Measurements from ENCODE around the gene KDM1B. TPM values are rescaled to one million over a fixed set of nuclear protein-coding genes. Genes with fewer than 3 reads are reported as not detected.
A peak's percentile ranks its signal among the peaks of the same experiment; 100 is the strongest.

KDM1B gene
- total RNA-seq, 1 experiment from 2014 or later: 47.2 TPM

DNA sequence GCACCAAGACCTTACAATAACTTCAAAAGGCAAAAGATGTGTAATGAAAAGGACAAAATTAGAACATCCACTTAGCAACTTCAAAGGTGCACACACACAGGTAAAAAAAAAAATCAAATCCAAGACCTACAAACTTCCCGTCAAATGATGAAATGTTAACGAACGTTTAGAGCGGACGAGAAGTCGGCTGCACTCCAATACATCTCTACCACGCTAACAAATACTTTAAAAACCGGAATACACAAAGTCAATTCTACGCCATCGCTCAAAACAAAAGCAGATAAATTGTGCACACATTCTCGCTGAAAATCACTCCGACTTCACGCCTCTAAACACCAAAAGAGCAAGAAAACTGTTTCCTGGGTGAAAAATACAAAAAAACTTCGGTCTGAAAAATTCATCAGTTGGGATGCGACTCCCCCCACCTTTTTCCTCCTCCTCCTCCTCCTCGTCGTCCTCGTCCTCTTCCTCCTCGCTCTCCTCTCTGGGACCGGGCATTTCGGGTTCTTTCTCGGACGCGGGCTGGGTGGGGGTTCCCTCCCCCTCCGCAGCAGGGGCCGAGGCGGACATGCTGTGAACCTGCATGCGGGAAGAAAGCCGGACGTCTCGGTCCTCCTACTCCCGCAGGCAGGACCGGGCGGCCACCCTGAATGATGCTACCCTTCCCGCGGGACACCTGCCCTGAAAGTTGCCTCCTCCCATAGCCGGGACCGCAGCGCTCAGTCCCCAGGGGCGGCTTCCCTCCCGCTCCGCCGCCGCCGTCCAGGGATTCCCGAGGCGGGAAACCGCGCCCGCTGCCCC lies 108.4 kb downstream of the KDM1B start:
- no peaks in the 10 kb centered on the region for H3K27me3 ChIP-seq (ENCODE audit: low read length)
- peak overlapping the region; percentile 98 for H3K9ac ChIP-seq (ENCODE audit: low read length)
- peaks cover 24% of the 10 kb centered on the region; the same call in 1 of the 2 replicates for H3K36me3 ChIP-seq (ENCODE audit: insufficient read depth, low read length)
- no peaks in the 10 kb centered on the region for H3K9me2 ChIP-seq (replicated peaks; ENCODE audit: insufficient read depth, low read length)
- H3K27ac ChIP-seq (ENCODE audit: low read length): peak overlapping the region; percentile 91
- H3K4me2 ChIP-seq (ENCODE audit: low read depth, low read length, poor library complexity, severe bottlenecking): peak overlapping the region; percentile 99
- H2AFZ ChIP-seq (ENCODE audit: low read length): peak overlapping the region; percentile 12; the same call in 1 of the 2 replicates
- H3K79me2 ChIP-seq (ENCODE audit: low read length): peaks cover 57% of the 10 kb centered on the region
- H3K4me1 ChIP-seq (ENCODE audit: low read length): peaks cover 44% of the 10 kb centered on the region
- H4K20me1 ChIP-seq (ENCODE audit: insufficient read depth, low read depth, low read length): peaks cover 33% of the 10 kb centered on the region
- peak; percentile 75 for DNase-seq
- no peaks in the 10 kb centered on the region for H3K9me3 ChIP-seq (ENCODE audit: low read length)
- H3K4me3 ChIP-seq (ENCODE audit: low read length): peak overlapping the region; percentile 85

DNA sequence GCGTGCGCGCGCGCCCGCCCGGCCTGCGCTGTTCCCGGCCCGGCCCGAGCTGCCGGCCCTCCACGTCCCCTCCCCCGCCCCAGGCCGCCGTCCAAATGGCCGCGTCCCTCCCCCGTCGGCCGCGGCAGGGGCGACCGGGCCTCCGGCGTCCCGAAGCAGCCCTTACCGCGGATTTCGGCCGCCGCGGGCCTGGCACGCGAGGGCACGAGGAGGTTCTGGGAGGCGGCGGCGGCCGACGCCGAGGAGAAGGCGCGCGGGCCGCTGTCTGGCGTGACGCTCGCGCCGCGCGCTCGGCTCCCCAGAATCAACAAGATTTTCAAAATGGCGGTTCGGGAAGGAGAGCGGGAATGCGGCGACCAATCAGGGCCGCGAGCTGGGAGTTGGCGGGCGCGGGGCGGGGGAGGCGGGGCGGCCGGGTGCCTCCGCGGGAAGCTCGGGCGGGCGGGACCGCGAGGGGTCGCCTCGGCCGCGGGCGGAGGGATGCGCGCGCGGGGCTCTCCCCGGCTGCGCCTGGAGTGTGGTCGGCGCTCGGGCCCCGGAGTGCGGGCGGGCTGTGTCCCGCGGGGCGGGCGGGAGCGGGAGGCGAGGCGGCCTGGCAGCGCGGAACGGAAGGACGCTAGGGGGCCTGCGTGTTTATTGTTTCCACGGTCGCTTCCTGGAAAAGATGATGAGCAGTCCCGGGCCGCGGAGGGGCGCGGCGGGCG lies 109.1 kb downstream of the KDM1B start, which contains the start of gene DEK:
Gene DEK (minus strand): TSS at position 312 of the 704 bp plus-strand sequence. CDS start 543 bp downstream, outside the sequence.
- H3K4me2 ChIP-seq (ENCODE audit: low read depth, low read length, poor library complexity, severe bottlenecking): peak within 1 kb of the TSS; percentile 99
- peaks cover 49% of the 10 kb centered on the region for H3K79me2 ChIP-seq (ENCODE audit: low read length)
- peaks cover 49% of the 10 kb centered on the region for H3K4me1 ChIP-seq (ENCODE audit: low read length)
- H3K9me2 ChIP-seq (replicated peaks; ENCODE audit: insufficient read depth, low read length): no peaks in the 10 kb centered on the region
- H3K36me3 ChIP-seq (ENCODE audit: insufficient read depth, low read length): peaks cover 21% of the 10 kb centered on the region; the same call in 1 of the 2 replicates
- H3K27ac ChIP-seq (ENCODE audit: low read length): peak within 1 kb of the TSS; percentile 91
- H4K20me1 ChIP-seq (ENCODE audit: insufficient read depth, low read depth, low read length): peaks cover 31% of the 10 kb centered on the region
- H3K9ac ChIP-seq (ENCODE audit: low read length): peak within 1 kb of the TSS; percentile 98
- H3K27me3 ChIP-seq (ENCODE audit: low read length): no peaks in the 10 kb centered on the region
- peak within 1 kb of the TSS; percentile 85 for H3K4me3 ChIP-seq (ENCODE audit: low read length)
- peak within 1 kb of the TSS; percentile 79 for H2AFZ ChIP-seq (ENCODE audit: low read length)
- no peaks in the 10 kb centered on the region for H3K9me3 ChIP-seq (ENCODE audit: low read length)
- peak; percentile 92 for DNase-seq

DNA sequence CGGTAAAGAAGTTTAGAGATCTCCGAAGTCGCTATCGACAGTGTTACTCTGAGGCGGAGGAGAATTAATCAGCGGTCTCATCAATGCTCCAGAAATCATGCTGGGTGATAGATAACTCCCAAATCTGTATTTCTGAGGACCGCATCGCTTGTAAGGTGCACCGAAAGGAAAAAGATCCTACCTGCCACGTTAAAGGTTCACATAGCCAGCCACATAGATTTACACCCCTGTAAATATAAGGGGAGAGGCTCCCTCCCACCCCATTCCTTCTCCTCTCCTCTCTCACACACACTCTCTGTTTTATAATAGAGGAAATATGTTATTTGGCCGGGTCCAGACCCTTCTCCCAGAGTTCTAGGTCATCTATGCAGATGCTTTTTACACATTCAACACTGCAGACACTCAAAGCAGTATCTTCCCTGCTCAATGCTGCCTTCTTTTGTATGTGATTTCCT lies 109.7 kb downstream of the KDM1B start:
- H2AFZ ChIP-seq (ENCODE audit: low read length): peak overlapping the region; percentile 79
- H3K79me2 ChIP-seq (ENCODE audit: low read length): peaks cover 44% of the 10 kb centered on the region
- H3K4me1 ChIP-seq (ENCODE audit: low read length): peaks cover 46% of the 10 kb centered on the region

DNA sequence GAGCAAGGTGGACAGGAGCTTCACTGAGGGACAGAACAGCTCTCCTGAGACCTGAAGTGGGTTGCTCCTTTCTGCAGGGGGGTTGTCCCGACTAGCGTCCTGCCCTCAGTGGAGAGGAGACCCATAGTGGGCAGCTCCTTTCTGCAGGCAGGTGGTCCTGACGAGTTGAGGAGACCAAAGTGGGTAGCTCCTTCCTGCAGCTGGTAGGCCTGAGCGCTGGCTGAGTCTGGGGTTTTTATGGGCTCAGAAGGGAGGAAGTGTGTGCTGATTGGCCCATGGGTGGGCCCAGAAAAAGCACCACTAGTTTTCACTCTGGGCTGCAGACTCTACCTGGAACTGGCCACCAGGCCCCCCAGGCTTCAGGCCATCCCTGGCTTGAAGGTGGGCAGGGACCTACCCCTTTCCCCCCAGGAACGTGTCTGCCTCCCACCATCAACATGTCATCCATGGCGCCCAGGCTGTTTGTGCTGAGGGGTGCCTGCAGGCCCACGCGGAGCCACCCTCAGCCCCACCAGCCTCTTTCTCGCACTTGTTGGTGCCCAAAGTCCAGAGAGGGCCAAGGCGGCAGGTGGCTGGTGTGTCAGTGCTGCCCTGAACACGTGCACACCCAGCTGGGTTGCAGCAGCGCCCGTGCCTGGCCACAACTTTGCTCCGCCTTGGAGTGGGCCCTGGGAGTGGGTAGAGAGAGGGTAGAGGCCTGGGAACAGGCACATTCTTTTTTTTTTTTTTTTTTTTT lies 110.7 kb downstream of the KDM1B start:
- H4K20me1 ChIP-seq (ENCODE audit: insufficient read depth, low read depth, low read length): peaks cover 19% of the 10 kb centered on the region; the same call in 1 of the 2 replicates
- H2AFZ ChIP-seq (ENCODE audit: low read length): no peak overlapping the region
- H3K4me1 ChIP-seq (ENCODE audit: low read length): peaks cover 36% of the 10 kb centered on the region
- no peaks in the 10 kb centered on the region for H3K9me3 ChIP-seq (ENCODE audit: low read length)
- peak overlapping the region; percentile 99 for H3K4me2 ChIP-seq (ENCODE audit: low read depth, low read length, poor library complexity, severe bottlenecking)
- no peak overlapping the region for H3K27ac ChIP-seq (ENCODE audit: low read length)
- peaks cover 34% of the 10 kb centered on the region for H3K79me2 ChIP-seq (ENCODE audit: low read length)
- no peaks in the 10 kb centered on the region for H3K9me2 ChIP-seq (replicated peaks; ENCODE audit: insufficient read depth, low read length)
- H3K9ac ChIP-seq (ENCODE audit: low read length): peak overlapping the region; percentile 98; the same call in 1 of the 2 replicates
- no peak for DNase-seq
- H3K27me3 ChIP-seq (ENCODE audit: low read length): no peaks in the 10 kb centered on the region
- peak overlapping the region; percentile 85; the same call in 1 of the 2 replicates for H3K4me3 ChIP-seq (ENCODE audit: low read length)
- peaks cover 12% of the 10 kb centered on the region; the same call in 1 of the 2 replicates for H3K36me3 ChIP-seq (ENCODE audit: insufficient read depth, low read length)

More for the DNA sequence above, 109.7 kb downstream of the KDM1B start:
- no peak for DNase-seq
- Histone ChIP-seq H3K27ac (ENCODE audit: low read length) (peak overlapping the region; percentile 32; the same call in 1 of the 2 replicates), H4K20me1 (ENCODE audit: insufficient read depth, low read depth, low read length) (peaks cover 25% of the 10 kb centered on the region), H3K9me3 (ENCODE audit: low read length) (no peaks in the 10 kb centered on the region), H3K4me3 (ENCODE audit: low read length) (peak overlapping the region; percentile 85), H3K27me3 (ENCODE audit: low read length) (no peaks in the 10 kb centered on the region), H3K4me2 (ENCODE audit: low read depth, low read length, poor library complexity, severe bottlenecking) (peak overlapping the region; percentile 99), H3K9me2 (replicated peaks; ENCODE audit: insufficient read depth, low read length) (no peaks in the 10 kb centered on the region), H3K36me3 (ENCODE audit: insufficient read depth, low read length) (peaks cover 15% of the 10 kb centered on the region; the same call in 1 of the 2 replicates), H3K9ac (ENCODE audit: low read length) (peak overlapping the region; percentile 98)

DNA sequence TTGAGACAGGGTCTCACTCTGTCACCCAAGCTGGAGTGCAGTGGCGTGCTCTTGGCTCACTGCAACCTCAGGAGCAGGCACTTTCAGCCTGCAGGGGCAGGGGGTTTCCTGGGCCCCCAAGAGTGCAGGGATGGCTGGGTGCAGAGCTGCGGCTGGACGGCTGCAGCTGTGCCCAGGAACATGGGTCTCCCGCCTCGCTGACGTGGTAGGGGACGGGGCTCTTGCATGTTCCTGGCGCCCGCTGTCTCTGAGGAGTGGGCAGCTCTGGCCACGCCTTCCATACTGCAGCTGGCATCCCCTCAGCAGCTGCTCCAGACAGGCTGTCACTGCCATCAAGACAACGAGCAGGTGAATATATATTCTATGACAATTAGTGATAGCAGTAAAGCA lies 111.3 kb downstream of the KDM1B start:
- H3K9me3 ChIP-seq (ENCODE audit: low read length): no peaks in the 10 kb centered on the region
- H2AFZ ChIP-seq (ENCODE audit: low read length): no peak overlapping the region
- H3K9me2 ChIP-seq (replicated peaks; ENCODE audit: insufficient read depth, low read length): no peaks in the 10 kb centered on the region
- H3K36me3 ChIP-seq (ENCODE audit: insufficient read depth, low read length): peaks cover 10% of the 10 kb centered on the region; the same call in 1 of the 2 replicates
- H3K9ac ChIP-seq (ENCODE audit: low read length): no peak overlapping the region
- no peak overlapping the region for H3K4me3 ChIP-seq (ENCODE audit: low read length)
- no peak for DNase-seq
- H3K27me3 ChIP-seq (ENCODE audit: low read length): no peaks in the 10 kb centered on the region
- no peak overlapping the region for H3K27ac ChIP-seq (ENCODE audit: low read length)
- peaks cover 28% of the 10 kb centered on the region for H3K79me2 ChIP-seq (ENCODE audit: low read length)
- H3K4me2 ChIP-seq (ENCODE audit: low read depth, low read length, poor library complexity, severe bottlenecking): no peak overlapping the region
- H4K20me1 ChIP-seq (ENCODE audit: insufficient read depth, low read depth, low read length): peaks cover 14% of the 10 kb centered on the region; the same call in 1 of the 2 replicates
- peaks cover 30% of the 10 kb centered on the region for H3K4me1 ChIP-seq (ENCODE audit: low read length)

DNA sequence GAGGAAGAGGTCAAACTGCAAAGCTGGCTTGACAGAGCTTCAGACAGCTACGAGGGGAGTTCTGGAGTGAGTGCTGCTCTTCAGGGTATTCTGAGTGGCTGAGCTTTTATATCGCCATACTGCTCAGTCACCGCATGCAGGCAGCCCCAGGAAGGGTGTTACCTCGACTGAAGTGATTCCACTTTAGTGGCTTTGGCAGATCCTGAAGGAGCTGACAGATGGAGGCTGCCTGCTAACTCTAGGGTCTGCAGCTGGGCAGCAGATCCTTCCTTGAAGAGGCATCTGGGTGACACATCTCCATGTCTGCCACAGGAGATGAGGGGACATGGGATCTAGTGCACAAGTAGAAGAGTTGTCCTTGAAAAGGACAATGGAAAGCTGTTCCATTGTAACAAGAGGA lies 112.8 kb downstream of the KDM1B start:
- DNase-seq: no peak
- H2AFZ ChIP-seq (ENCODE audit: low read length): no peak overlapping the region
- H3K27me3 ChIP-seq (ENCODE audit: low read length): no peaks in the 10 kb centered on the region
- no peak overlapping the region for H3K27ac ChIP-seq (ENCODE audit: low read length)
- no peaks in the 10 kb centered on the region for H3K36me3 ChIP-seq (ENCODE audit: insufficient read depth, low read length)
- H3K9me2 ChIP-seq (replicated peaks; ENCODE audit: insufficient read depth, low read length): no peaks in the 10 kb centered on the region
- no peaks in the 10 kb centered on the region for H4K20me1 ChIP-seq (ENCODE audit: insufficient read depth, low read depth, low read length)
- H3K4me3 ChIP-seq (ENCODE audit: low read length): no peak overlapping the region
- peaks cover 12% of the 10 kb centered on the region for H3K79me2 ChIP-seq (ENCODE audit: low read length)
- H3K9me3 ChIP-seq (ENCODE audit: low read length): no peaks in the 10 kb centered on the region
- no peak overlapping the region for H3K9ac ChIP-seq (ENCODE audit: low read length)
- H3K4me1 ChIP-seq (ENCODE audit: low read length): peaks cover 16% of the 10 kb centered on the region
- no peak overlapping the region for H3K4me2 ChIP-seq (ENCODE audit: low read depth, low read length, poor library complexity, severe bottlenecking)

DNA sequence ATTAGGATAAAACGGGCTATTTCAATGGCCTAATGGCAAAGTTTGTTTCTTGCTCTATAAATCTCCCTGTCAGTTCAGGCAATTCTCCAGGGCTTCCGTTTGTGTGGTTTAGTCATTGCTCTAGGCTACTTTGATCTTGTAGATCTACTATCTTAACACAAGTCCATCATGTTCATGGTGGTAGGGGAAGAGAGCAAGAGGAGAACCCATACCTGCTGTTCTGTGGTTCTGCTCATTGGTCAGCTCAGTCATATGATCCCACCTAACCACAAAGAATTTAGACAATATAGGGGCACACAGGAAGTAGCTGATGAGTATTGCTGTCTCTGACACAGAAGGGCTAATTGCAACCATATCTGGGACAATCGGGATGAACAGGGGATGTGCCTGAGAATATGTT lies 114.0 kb downstream of the KDM1B start:
- H3K9me3 ChIP-seq (ENCODE audit: low read length): no peaks in the 10 kb centered on the region
- no peak overlapping the region for H3K9ac ChIP-seq (ENCODE audit: low read length)
- H3K36me3 ChIP-seq (ENCODE audit: insufficient read depth, low read length): no peaks in the 10 kb centered on the region
- H3K79me2 ChIP-seq (ENCODE audit: low read length): peaks cover under 1% of the 10 kb centered on the region; the same call in 1 of the 2 replicates
- H3K4me2 ChIP-seq (ENCODE audit: low read depth, low read length, poor library complexity, severe bottlenecking): no peak overlapping the region
- peak overlapping the region; percentile 30; the same call in 1 of the 2 replicates for H2AFZ ChIP-seq (ENCODE audit: low read length)
- no peak overlapping the region for H3K27ac ChIP-seq (ENCODE audit: low read length)
- no peaks in the 10 kb centered on the region for H4K20me1 ChIP-seq (ENCODE audit: insufficient read depth, low read depth, low read length)
- H3K27me3 ChIP-seq (ENCODE audit: low read length): no peaks in the 10 kb centered on the region
- no peak for DNase-seq
- no peaks in the 10 kb centered on the region for H3K9me2 ChIP-seq (replicated peaks; ENCODE audit: insufficient read depth, low read length)
- no peak overlapping the region for H3K4me3 ChIP-seq (ENCODE audit: low read length)
- H3K4me1 ChIP-seq (ENCODE audit: low read length): peaks cover 16% of the 10 kb centered on the region
